ENCODE results near the gene KIAA0825. TPM values are rescaled to one million over a fixed set of nuclear protein-coding genes. Genes with fewer than 3 reads are reported as not detected.

The KIAA0825 gene
- total RNA-seq, 1 donor from 2014 or later, result 2.1 TPM

DNA sequence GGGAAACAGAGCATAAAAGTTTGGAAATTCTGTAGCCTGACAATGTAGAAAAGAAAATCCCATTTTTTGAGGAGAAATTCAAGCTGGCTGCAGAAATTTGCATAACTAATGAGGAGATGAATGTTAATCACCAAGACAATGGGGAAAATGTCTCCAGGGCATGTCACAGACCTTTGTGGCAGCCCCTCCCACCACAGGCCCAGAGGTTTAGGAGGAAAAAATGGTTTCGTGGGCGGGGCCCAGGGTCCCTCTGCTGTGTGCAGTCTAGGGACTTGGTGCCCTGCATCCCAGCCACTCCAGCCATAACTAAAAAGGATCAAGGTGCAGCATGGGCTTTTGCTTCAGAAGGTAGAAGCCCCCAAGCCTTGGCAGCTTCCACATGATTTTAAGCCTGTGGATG, 502.1 kb downstream of the KIAA0825 start:
- intact Hi-C loops (cut with micrococcal nuclease), result loop anchor here (10.0 kb wide), 1 partner anchor 1508 kb away; the partner anchor contains the start of gene GPR150

DNA sequence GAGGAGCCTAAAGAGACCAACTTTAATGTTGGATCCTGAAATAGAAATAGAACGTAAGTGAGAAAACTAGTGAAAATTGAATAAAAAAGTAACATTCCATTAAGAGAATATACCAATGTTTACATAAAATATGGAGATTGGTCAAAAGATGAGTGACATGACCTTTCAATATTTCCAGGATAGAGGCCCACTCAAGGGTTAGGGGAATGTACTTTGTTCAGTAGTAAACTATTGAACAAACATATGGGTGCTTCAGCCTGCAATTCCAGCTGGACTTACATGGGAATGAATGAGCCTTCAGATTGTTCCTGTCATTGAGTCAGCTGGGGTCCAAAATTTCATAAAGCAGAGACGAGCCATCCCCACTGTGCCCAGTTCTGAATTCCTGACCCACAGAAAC, 505.3 kb downstream of the KIAA0825 start:
- intact Hi-C loops (cut with micrococcal nuclease), result loop anchor here (5.0 to 10.0 kb wide), 6 partner anchors 491 to 1709 kb away; partner anchors contain the start of genes ARSK, GLRX and GPR150

DNA sequence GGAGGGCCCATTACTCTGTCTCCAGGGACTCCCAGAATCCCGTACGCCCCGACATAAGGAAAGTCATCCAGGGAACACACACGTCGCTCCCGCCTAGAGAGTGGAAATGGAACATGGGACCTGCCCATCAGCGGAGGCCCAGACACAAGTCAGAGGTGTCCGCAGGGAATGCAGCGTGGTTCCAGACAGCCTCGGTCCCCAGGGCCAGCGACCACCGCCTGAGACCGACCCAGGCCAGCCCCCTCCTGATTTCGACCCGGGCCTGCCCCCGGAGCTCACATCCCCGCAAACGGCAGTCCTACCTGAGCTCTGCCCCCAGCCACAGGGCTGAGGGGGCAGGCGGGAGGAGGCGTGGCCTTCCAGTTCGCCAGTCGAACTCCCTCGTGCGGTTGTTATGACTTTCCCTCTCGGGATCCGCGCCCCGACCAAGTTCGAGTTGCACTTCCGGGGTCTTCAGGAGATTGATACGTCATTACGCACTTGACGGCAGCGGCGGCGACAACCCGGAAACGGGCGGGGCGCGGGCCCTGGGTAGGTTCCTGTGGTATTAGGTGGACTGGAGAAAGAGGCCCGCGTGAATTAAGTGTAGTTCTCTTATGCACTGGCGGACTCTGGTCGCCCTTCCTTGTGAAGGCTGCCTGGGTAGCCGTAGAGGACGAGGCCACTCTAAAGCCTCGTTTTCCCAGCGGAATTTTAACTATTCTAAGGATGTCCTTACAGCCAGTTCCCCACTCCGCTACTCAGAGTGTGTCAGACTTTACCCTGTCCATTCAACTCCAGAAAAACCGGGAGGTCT, 507.0 kb downstream of the KIAA0825 start:
- intact Hi-C loops (cut with micrococcal nuclease), result loop anchor here (1.0 to 10.0 kb wide), 10 partner anchors 489 to 1851 kb away; partner anchors contain the start of genes ARSK, GLRX, GPR150 and KIAA0825

DNA sequence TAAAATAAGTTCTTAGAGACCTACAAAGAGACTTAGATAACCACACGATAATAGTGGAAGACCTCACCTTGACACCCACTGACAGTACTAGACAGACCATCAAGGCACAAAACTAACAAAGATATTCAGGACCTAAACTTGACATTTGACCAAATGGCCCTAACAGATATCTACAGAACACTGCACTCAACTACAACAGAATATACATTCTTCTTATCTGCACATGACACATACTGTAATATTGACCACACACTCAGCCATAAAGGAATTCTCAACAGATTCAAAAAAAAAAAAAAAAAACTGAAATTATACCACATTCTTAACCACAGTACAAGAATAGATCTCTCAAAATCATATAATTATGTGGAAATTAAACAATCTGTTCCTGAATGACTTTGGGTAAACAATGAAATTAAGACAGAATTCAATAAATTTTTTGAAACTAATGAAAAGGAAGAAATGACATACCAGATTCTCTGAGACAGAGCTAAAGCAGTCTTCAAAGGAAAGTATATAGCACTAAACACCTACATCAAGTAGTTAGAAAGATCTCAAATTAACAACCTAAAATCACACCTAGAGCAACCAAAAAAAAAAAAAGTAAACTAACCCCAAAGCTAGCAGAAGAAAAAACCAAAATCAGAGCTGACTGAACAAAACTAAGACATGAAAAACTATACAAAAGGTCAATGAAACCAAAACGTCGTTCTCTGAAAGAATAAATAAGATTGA, 514.7 kb downstream of the KIAA0825 start:
- intact Hi-C loops (cut with micrococcal nuclease), result no loop called here

Other genes starting within 250 kb of the KIAA0825 start
- 17.5 and 18.1 TPM in 2 replicates for gene SLF1, start 65 bp upstream of the KIAA0825 start, total RNA-seq